ENCODE data around the gene VPS33A.

DNA sequence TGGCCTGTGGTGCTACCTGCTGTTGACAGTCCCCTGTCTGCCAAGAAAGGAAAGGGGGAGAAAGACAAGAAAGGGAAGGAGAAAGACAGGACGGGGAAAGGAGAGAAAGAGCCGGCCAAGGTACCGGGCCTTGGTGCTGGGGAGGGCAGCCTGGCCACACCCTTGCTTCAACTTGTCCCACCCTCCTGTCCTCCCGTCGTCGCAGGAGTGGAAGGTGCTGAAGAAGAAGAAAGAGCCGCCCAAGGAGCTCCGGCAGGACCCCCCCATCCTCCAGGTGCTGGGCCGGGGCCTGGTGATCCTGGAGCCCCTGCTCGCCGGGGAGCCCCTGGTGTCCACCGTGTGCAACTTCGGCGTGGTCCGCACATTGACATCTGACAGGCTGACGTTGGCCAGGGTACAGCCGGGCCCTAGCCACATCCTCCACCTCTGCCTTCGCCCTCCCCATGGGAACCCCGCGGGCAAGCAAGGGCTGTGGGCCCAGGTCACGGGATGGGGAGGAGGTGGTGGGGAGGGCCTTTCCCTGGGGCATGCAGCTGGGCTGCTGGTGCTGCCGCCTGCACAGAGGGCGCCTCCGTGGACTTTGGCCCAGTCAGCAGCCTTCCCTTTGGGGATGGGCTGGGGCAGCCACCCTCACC is 65.6 kb downstream of the VPS33A start:
- TF ChIP-seq, protein P1, sequence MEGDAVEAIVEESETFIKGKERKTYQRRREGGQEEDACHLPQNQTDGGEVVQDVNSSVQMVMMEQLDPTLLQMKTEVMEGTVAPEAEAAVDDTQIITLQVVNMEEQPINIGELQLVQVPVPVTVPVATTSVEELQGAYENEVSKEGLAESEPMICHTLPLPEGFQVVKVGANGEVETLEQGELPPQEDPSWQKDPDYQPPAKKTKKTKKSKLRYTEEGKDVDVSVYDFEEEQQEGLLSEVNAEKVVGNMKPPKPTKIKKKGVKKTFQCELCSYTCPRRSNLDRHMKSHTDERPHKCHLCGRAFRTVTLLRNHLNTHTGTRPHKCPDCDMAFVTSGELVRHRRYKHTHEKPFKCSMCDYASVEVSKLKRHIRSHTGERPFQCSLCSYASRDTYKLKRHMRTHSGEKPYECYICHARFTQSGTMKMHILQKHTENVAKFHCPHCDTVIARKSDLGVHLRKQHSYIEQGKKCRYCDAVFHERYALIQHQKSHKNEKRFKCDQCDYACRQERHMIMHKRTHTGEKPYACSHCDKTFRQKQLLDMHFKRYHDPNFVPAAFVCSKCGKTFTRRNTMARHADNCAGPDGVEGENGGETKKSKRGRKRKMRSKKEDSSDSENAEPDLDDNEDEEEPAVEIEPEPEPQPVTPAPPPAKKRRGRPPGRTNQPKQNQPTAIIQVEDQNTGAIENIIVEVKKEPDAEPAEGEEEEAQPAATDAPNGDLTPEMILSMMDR (IDR thresholded peaks at IDR 0.05) = no peak
- TF ChIP-seq PHF8 (IDR thresholded peaks at IDR 0.05; ENCODE audit: borderline replicate concordance, low read depth) (no peak), SMC3 (IDR thresholded peaks at IDR 0.05) (no peak), CBX8 (IDR thresholded peaks at IDR 0.05) (no peak), KDM1A (IDR thresholded peaks at IDR 0.05; ENCODE audit: low read depth) (no peak), EP300 (IDR thresholded peaks at IDR 0.05) (no peak)
- TF ChIP-seq, protein P2, sequence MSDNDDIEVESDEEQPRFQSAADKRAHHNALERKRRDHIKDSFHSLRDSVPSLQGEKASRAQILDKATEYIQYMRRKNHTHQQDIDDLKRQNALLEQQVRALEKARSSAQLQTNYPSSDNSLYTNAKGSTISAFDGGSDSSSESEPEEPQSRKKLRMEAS (IDR thresholded peaks at IDR 0.05) = no peak
- TF ChIP-seq, protein P3, sequence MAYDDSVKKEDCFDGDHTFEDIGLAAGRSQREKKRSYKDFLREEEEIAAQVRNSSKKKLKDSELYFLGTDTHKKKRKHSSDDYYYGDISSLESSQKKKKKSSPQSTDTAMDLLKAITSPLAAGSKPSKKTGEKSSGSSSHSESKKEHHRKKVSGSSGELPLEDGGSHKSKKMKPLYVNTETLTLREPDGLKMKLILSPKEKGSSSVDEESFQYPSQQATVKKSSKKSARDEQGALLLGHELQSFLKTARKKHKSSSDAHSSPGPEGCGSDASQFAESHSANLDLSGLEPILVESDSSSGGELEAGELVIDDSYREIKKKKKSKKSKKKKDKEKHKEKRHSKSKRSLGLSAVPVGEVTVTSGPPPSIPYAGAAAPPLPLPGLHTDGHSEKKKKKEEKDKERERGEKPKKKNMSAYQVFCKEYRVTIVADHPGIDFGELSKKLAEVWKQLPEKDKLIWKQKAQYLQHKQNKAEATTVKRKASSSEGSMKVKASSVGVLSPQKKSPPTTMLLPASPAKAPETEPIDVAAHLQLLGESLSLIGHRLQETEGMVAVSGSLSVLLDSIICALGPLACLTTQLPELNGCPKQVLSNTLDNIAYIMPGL (CRISPR knock-in tag; IDR thresholded peaks at IDR 0.05; ENCODE audit: borderline replicate concordance) = no peak

Measured in A549 (cell line).